Left colon (tissue), 2 donors: ENCODE measurements around the gene RASAL1. TPM values are rescaled to one million over a fixed set of nuclear protein-coding genes. Genes with fewer than 3 reads are reported as not detected.
"Not testable (repeated sequence)": the region's sequence is repeated elsewhere in the genome, so short reads cannot be mapped to it uniquely, and the experiment has no call there.

ENCODE experiments used
- ATAC-seq: fragments of 200-7000 bp; cut with Tn5 transposase; one replicate; pipeline ENCODE4 v1.9.1; 2020; ENCODE audit warnings: mild to moderate bottlenecking, moderate library complexity
- DNase-seq, 2 donors: peaks; one replicate each; pipeline ENCODE4 v3.0.0-alpha.2; 2020
- intact Hi-C, 2 donors: fragments of 100-400 bp; cut with DNase I in 1 of 2; cut with micrococcal nuclease in 1 of 2; formaldehyde crosslinking; loops; one replicate each; pipeline versions ENCODE4 v1.11.2 to v1.14.0; 2022; cut with DNase I, micrococcal nuclease
- total RNA-seq, 2 donors: library from RNA; stranded (reverse); fragmentation: NEBNext Ultra II Directional; extraction: Animal tissue kit (Norgen Biotek cat#: 25700); gene quantifications; one replicate each; pipeline ENCODE4 v1.2.1, GENCODE V29; 2021
- donor health status: DM: no; HTN: no; CAD: no.
- donor health status: DM: yes; HTN: yes; CAD: no.

The RASAL1 gene
- total RNA-seq, 2 donors from 2014 or later = 9.0 to 14.1 TPM

DNA sequence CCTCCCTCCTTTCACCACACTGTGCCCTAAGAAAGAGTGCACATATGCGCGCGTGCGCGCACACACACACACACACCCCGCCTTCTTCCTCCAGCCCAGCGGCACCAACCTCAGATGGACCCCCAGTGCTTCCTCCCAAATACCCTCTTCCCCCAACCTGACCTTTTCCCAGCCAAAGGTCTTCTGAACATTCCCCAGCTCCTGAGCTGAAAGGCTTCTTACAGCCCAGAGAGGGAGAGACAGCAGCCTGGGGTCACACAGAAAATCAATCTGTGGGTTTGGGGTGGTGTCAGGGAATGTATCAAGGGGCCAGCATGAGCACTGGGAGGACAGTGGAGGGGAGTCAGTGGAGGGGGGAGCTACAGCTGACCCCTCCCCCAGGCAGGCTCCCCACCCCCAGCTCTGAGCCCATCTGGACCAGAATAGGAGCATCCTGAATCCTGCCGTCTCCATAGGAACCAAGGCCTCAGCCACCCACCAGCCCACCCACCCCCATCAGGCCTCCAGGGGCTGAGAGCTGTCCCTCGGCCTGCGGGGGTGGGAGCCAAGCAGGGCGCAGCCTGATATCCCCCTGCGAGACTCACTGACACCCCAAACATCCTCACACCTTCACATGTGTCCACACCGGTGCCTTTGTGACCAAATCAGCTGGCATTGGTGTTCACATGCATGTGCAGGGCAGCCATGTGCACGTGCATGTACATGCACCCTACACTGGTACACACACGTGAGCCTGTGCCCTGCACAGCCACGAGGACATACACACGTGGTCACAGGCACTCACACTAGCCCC, 5.7 kb downstream of the RASAL1 start:
- ATAC-seq (no peak), DNase-seq (no peak)
- intact Hi-C loops = no loop called here

DNA sequence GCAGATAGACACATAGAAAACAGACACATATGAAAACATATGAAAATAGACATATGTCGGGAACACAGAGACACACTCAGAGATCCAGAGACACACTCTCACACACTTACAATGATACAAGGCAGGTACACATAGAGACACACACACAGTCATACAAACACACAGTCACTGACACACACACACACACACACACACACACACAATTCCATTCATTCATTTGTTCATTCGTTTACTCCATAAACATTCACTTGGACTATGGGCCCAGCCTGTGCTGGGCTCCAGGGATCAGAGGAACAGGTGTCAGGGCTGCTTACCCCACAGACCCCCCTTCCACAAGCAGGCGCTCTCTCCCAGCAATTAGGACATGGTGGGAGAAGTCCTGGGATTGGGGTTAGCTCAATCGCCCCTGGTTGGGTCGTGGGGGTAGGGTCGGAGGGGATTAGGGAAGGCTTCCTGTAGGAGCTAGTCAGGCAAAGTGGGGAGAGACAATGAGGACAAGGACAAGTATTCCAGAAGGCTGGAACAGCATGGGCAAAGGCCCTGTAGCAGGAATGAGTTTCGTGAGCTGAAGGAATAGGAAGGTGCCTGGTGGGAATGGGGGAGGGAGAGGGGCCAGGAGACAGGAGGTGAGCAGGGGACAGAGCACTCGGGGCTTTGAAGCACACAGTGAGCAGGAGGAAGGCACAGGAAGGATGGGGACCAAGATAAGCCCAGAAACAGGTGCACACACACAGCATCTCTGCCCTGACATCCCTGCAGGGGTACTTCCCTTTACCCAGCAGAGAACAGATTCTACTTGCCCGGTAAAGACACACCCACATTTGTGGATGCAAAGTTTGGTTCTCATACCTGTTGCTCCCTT, 6.5 kb downstream of the RASAL1 start:
- intact Hi-C loops = no loop called here
- ATAC-seq (no peak), DNase-seq (no peak)

DNA sequence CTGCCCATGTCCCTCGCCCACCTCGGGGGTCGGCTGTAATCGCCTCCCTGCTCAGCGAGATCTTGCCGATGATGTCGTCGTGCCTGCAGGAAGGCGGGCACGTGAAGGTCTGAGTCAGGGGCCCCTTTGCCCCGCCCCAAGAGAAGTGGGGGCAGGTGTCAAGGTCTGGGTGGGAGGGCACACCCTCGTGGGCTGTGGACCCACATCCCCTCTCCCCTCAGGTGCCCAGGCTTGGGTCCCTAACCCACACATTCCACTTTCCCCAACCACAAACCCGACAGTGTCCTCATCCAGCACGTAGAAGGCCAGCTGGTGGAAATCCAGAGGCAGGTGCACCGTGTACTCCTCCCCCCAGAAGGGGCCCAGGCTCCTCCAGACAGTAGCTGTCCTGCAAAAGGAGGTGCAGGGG, 7.8 kb downstream of the RASAL1 start:
- ATAC-seq = no peak
- no peak for DNase-seq
- intact Hi-C loops = no loop called here

DNA sequence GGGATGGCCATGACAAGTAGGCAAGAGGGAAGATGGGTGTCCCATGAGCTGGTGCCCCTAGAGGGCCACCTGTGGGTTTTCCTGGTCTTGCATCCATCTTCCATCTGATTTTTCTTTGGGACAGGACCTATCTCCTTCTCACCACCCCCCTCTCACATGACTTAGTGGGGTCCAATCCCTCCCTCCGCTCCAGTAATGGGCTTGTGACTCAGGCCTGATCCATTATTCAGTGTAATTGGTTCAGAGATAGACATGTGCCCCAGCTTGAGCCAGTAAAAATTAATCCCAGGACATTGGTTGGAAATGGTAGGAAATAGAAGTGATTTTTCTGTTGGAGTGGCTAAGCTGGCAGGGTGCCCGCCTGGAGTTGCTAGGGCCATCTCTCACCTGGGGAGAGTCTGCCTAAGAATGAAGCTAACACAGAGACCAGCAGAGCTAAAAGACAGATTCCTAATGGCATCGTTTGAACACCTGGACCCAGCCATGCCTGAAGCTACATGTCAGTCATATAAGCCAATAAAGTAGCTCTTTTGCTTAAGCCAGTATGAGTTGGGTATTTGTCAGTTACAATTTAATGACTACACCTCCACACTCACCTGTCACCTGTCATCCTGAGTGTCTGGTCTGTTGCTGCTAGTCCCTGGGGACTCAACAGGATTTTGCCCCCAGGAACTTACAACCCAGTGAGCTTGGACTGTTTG, 14.7 kb downstream of the RASAL1 start:
- ATAC-seq = no peak
- DNase-seq = no peak
- intact Hi-C loops = no loop called here

DNA sequence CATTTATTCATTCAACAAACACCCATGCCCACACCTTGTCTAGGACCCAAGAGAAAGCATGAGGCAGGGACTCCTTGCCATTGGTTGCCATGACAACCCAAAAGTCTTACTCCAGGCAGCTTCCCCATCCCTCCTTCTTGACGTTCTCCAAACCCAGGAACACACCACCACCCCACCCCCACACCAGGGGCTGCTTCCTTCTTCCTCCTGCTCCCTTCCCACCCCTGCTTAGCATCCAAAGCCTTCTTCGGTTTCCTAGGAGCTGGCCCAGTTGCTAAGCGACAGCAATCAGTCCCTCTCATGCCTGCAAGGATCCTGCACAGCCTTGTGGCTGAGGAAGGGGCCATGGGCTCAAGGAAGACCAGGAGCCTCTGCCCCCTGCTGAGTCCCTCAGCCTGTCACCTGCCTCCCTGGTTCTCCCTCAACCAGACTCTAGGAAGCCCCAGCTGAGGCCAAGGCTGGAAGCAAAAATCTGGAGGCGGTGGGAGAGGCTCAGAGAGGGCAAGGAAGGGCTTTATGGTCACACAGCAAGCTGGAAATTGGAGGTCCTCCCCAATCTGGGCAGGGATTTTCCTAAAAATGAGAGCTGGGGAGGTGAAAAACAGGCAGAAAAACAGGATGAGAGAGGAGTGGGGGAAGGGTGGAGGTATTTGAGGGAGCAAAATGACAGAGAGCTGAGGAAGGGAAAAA, 15.4 kb downstream of the RASAL1 start:
- DNase-seq = no peak
- ATAC-seq = no peak
- intact Hi-C loops = no loop called here

DNA sequence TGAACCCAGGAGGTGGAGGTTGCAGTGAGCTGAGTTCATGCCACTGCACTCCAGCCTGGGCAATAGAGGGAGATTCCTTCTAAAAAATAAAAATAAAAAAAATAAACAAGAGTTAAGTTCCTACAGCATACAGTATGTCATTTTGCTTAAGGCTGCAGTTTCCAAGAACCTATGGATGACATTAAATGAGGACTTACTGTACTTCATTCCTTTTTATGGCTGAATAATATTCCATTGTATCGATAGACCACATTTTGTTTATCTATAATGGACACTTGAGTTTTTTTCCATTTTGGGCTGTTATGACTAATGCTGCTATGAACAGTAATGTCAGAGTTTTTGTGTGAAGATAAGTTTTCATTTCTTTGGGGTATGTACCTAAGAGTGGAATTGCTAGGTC, 17.4 kb downstream of the RASAL1 start:
- ATAC-seq = no peak
- intact Hi-C loops = no loop called here

DNA sequence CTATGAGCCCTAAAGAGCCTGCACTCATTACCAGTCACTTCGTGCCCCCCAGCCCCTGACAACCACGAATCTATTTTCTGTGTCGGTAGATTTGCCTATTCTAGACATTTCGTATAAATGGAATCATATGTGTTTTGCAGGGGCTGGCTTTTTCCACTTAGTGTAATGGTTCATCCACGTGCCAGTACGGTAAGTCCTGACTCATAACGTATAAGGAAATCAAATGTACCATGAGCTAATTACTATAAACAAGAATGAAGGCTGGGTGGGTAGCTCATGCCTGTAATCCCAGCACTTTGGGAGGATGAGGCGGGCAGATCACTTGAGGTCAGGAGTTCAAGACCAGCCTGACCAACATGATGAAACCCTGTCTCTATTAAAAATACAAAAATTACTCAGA, 17.9 kb downstream of the RASAL1 start:
- intact Hi-C loops, DNase-seq, ATAC-seq: not testable (repeated sequence)

More for the DNA sequence above, 17.4 kb downstream of the RASAL1 start:
- DNase-seq = no peak

DNA sequence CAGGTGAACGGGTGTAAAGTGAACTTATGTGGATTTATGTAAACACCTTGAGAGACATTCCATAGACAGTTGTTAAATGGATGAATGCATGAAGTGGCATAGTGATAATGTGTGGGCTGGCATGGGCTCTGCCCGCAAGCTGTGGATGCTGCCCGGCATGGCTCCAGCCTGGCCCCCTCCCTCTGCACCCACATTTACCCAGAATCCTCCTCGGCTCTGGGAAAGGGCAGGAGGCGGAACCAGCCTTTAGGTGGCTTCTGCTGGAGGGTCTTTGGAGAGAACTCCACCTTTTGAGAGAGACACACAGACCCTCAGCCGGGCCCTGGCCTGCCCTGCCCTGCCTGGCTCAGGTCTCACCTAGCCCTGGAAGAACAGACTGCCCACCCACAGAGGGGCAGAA, 18.7 kb downstream of the RASAL1 start:
- ATAC-seq (peak; percentile 6), DNase-seq (no peak)
- intact Hi-C loops = no loop called here

DNA sequence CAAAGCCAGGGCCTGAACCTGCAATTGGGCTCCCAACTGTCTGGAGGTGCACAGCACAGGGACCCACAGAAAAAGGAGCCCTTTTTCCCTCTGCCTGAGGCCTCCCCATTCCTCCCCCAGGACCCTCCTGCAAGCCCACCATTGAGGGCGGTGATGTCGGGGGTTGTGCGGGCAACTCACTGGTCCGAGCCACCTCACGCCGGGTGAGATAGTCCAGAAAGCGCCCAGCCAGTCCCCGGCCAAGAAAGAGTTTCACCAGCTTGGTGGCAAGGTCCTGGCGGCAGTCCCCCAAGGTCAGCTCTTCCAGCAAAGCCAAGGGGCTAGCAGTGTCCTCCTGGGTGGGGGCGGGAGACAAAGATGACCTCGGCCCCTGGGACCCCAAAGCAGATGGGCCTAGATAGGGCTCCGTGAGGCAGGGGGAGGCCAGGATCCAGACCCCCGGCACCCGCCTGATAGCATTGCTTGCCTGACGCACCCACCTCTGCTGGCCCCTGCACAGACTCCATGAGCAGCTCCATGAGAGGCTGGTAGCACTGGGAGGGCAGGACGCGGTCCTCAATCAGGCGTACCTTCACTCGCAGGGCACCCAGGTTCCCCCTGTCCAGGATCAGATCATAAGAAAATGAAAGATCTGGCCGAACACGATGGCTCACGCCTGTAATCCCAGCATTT, 20.0 kb downstream of the RASAL1 start:
- intact Hi-C loops = no loop called here
- ATAC-seq (no peak), DNase-seq (no peak)

DNA sequence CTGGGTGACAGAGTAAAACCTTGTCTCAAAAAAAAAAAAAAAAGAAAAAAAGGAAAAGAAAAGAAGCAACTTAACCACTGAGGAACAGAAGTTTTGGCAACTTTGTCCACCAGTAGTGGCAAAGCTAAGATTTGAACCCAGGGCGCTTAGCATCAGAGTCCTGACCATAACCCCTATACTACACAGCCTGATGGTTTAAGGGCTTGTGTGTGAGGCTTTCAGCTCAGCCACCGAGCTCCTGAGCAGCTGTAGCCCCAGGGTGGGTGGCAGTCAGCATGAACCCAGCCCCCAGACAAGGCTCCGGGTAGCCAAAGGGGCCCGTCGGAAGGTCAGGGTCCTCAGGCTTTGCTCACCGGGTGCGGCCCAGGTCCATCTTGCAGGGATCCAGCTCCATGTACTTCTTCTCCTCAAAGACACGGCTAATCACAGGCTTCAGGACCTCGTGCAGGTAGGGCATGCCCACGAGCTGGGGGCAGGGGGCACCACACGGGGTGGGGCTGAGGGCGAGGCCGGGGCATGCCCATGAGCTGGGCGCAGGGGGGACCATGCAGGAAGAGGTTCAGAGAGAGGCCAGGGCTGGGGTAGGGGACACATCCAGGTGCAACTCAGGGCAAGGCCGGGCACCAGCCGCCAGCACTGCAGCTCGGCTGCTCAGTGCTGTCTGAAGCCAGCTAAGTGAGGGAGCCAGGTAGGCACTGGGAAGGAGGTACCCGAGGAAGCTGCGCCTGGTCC, 20.9 kb downstream of the RASAL1 start:
- intact Hi-C loops = no loop called here
- ATAC-seq (no peak), DNase-seq (no peak)

DNA sequence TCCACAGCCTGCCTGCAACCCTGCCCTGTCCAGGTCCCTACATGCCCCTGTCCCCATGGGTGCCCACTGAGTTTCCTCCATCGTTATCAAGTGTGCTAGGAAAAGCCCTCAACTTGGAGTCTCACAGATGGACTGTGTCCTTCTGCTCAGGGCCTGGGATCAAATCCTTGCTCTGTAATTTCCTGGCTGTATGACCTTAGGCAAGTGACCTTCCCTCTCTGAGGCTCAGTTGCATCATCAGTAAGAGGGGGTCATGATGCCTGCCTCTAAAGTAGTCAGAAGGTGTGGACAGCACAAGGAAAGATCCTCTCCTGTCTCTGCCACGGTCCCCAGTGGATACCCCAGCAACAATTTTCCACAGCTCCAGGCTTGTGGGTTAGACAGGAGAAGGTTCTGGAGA, 22.2 kb downstream of the RASAL1 start:
- intact Hi-C loops = no loop called here
- ATAC-seq = no peak
- DNase-seq = no peak

DNA sequence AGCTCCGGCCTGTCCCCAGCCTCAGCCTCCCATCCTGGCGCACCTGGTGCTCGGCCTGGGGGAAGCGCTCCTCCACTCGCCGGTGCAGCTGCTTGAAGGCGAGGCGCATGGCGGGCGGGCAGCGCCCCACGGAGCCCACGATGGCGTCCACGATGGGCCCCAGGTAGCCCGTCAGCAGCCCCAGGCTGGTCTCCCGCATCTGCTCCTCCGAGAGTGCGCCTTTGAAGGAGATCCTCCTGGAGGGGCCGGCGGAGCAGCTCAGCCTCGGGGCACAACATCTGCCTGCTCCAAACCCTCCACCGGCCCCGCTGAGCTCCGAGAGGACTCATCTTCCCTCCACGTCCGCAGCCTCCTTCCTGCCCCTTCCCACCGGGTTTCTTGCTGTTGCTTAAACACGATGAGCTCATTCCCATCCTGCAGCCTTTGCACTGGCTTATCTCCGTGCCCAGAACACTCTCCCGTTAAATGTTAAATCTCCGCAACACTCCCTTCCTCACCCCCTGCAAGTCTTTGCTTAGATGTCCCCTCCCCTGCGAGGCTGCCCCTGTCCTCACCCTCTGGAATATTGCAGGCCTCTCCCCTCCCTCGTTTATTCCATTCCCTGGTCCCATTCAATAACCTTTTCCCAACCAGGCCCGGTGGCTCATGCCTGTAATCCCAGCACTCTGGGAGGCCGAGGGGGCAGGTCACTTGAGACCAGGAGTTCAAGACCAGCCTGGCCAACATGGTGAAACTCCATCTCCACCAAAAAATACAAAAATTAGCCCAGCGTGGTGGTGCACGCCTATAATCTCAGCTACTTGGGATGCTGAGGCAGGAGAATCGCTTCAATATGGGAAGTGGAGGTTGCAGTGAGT, 23.3 kb downstream of the RASAL1 start:
- intact Hi-C loops = no loop called here
- ATAC-seq = no peak
- DNase-seq = no peak

DNA sequence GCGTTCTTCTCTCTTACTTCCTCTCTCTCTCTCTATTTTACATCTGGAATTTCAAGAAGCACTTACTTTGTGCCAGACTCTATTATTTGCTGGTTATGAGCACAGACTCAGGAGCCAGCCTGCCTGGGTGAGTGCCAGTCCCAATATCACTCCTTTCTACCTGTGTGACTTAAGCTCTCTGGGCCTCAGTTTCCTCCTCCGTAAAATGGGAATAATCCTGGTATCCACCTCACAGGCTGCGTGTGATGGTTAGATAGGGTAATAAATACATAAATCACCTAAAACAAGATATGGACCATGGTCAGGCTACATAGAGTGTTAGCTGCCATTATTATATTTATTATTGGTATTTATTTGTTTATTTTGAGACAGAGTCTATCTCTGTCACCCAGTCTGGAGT, 24.3 kb downstream of the RASAL1 start:
- ATAC-seq = no peak
- intact Hi-C loops = no loop called here
- no peak for DNase-seq

DNA sequence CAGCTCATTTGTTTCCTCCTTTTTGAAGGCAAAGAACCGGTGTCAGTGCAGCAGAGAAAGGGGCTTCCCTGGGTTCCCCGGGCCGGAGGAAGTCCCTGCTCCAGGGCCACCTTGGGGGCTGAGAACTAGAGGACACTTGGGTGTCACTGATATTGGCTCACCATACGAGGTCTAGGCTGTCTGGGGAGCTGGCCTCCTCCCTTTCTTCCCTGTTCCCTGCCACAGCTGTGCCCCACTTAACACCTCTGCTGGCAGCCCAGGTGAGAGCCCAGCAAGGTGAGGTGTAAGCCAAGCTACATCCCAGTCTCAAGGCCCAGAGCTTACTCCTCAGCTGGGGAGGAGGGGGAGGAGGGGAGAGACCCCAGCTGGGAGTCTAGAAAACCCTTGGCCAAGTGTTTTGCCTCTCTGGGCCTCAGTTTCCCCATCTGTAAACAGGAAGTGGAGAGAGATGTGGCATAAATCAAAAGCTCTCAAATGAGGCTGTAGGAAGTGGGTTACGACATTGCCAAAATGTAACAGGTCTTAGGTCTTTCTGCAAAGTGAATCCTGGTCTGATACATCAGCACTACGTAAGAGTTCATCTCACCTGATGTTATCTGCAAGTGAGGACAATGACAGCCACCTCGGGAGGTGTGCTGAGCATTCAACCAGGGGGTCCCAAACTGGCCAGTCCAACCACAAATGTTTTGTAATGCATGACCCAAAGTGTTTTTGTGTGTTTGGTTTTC, 25.5 kb downstream of the RASAL1 start:
- ATAC-seq = no peak
- DNase-seq = no peak
- intact Hi-C loops = no loop called here

DNA sequence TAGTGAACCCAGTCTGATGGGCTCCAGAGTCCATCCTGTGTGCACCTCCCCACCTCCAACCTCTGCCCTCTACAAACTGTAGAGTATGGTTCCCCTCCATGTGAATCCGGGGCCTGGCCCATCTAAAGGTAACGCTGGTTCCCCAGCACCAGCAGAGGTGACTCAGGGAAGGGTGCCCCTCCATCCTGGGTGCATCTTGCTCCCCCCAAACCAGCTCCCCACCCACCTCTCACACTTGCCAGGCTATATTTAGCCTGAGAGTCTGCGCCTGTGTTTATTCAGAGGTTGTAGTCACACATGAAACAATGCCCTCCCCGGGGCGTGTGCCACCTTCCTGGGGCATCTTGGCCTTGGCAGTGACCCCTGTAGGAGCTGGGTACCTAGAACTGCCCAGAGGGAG, 26.2 kb downstream of the RASAL1 start:
- DNase-seq = no peak
- ATAC-seq = no peak
- intact Hi-C loops = no loop called here

DNA sequence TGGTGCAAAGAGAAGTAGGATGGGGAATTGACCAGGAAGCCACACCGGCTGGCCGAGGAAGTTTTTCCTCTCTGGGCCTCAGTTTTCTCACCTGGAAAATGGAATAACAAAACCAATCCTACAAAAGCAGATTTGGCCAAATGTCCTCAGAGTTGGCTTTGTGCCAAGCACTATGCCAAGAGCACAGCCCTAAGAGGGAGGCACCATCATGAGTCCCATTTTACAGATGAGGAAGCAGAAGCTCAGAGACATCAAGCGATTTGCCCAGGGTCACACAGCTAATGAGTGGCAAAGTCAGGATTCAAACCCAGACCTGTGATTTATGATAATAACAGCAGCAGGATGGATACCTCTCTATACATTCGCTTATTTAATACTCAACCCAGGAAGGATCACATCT, 27.3 kb downstream of the RASAL1 start:
- DNase-seq (no peak), ATAC-seq (no peak)
- intact Hi-C loops = no loop called here
